ENCODE data around the gene FLII. TPM values are rescaled to one million over a fixed set of nuclear protein-coding genes. Genes with fewer than 3 reads are reported as not detected.

FLII gene
- total and polyA plus RNA-seq, 2 donors, result 112 to 195 TPM

DNA sequence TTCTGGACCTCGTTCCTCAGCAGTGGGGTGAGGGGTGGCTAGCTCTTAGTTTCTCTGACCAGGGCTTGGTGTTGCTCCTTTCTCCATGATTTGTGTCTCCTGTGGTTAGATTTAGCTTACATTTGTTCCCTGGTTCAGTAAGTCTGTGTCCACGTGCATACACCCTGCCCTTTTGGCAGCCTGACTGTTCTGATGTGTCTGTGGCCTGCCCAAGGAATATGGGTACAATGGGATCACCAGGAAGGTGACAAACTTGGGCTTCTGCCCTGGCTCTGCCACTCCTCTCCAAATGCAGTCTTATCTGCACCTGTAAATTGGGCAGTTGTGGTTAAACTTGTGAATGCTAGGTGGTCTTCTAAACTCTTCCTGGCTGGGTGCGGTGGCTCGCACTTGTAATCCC lies 57.4 kb downstream of the FLII start:
- Histone ChIP-seq H3K27me3 (ENCODE audit: control insufficient read depth in 2 of 2, insufficient read depth in 1 of 2, low read length in 1 of 2) (no peaks in the 10 kb centered on the region), H3K4me1 (ENCODE audit: control insufficient read depth in 2 of 2, insufficient read depth in 2 of 2, low read length in 2 of 2) (no peaks in the 10 kb centered on the region), H3K27ac (ENCODE audit: low read depth in 1 of 2, low read length in 1 of 2) (no peak overlapping the region), H3K36me3 (ENCODE audit: control insufficient read depth in 2 of 2, insufficient read depth in 2 of 2, low read length in 1 of 2) (peaks cover 72 to 87% of the 10 kb centered on the region in 2 donors), H3K4me3 (ENCODE audit: low read length in 2 of 2) (no peak overlapping the region), H3K9me3 (ENCODE audit: control insufficient read depth in 2 of 2, insufficient read depth in 1 of 2, low read length in 1 of 2) (no peaks in the 10 kb centered on the region)
- no peak for DNase-seq (ENCODE audit: low read depth in 6 of 9, low spot score in 9 of 9)
- WGBS, result 96% methylated on average over 4 of the region's 4 CpGs

DNA sequence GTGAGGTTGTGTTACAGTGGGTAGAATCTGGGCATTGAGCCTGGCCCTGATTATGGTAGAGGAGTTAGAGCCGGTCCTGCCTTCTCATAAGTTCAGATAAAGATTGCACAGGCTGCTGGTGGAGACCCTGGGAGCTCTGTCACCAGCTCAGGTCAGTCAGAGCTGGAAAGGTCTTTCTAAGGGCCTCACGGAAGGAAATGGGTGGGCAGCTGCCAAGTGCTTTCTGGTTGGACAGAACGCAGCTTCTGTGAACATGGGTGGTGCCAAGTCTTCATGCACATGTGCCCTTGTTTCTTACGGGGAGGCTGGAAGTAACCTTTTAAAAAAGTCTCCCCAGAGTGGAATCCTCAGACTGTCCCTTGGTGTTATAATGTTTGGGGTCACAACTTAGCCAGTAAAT lies 60.0 kb downstream of the FLII start:
- WGBS, result 92% methylated on average over 4 of the region's 4 CpGs
- H3K4me1 ChIP-seq (ENCODE audit: control insufficient read depth in 2 of 2, insufficient read depth in 2 of 2, low read length in 2 of 2), result no peaks in the 10 kb centered on the region

DNA sequence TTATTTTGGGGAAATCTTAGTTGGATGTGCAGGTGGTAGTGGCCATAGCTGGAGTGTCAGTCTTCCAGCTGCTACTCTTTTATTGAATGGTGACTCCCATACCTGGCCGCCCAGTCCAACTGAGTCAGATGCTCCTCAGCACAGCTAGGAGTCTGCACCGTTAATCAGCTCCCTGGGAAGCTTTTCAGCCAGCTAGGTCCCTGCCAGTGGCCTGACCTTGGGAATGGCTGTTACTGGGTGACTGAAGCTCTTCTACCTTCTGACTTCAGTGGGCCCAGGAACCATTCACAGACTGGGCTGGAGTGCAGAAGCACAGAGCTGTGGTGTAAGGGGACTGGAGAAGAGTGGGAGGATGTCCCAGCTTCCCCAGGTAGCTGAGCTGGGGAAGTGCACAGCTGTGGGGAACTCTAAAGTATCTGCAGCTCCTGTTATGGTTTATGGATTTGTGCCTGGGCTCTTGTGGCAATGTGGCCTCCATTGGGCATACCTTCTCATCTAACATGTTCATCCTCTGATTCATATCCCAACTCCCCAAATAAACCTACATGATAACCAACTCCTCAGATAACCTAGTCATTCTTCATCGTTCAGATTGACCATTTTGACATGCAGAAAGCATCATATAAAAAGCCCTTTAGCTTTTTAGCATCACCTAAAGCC lies 60.9 kb downstream of the FLII start:
- no peaks in the 10 kb centered on the region for H3K9me3 ChIP-seq (ENCODE audit: control insufficient read depth in 2 of 2, insufficient read depth in 1 of 2, low read length in 1 of 2)
- no peaks in the 10 kb centered on the region for H3K27me3 ChIP-seq (ENCODE audit: control insufficient read depth in 2 of 2, insufficient read depth in 1 of 2, low read length in 1 of 2)
- no peak overlapping the region for H3K27ac ChIP-seq (ENCODE audit: low read depth in 1 of 2, low read length in 1 of 2)
- WGBS, result 99% methylated on average over 3 of the region's 3 CpGs
- no peak overlapping the region for H3K4me3 ChIP-seq (ENCODE audit: low read length in 2 of 2)
- no peak for DNase-seq (ENCODE audit: low read depth in 6 of 9, low spot score in 9 of 9)
- no peaks in the 10 kb centered on the region for H3K4me1 ChIP-seq (ENCODE audit: control insufficient read depth in 2 of 2, insufficient read depth in 2 of 2, low read length in 2 of 2)
- H3K36me3 ChIP-seq (ENCODE audit: control insufficient read depth in 2 of 2, insufficient read depth in 2 of 2, low read length in 1 of 2), result peaks cover 74 to 87% of the 10 kb centered on the region in 2 donors

More for the DNA sequence above, 60.0 kb downstream of the FLII start:
- no peak overlapping the region for H3K4me3 ChIP-seq (ENCODE audit: low read length in 2 of 2)
- no peaks in the 10 kb centered on the region for H3K27me3 ChIP-seq (ENCODE audit: control insufficient read depth in 2 of 2, insufficient read depth in 1 of 2, low read length in 1 of 2)
- H3K9me3 ChIP-seq (ENCODE audit: control insufficient read depth in 2 of 2, insufficient read depth in 1 of 2, low read length in 1 of 2), result no peaks in the 10 kb centered on the region
- DNase-seq (ENCODE audit: low read depth in 6 of 9, low spot score in 9 of 9), result no peak
- H3K27ac ChIP-seq (ENCODE audit: low read depth in 1 of 2, low read length in 1 of 2), result no peak overlapping the region
- H3K36me3 ChIP-seq (ENCODE audit: control insufficient read depth in 2 of 2, insufficient read depth in 2 of 2, low read length in 1 of 2), result peaks cover 75 to 86% of the 10 kb centered on the region in 2 donors

DNA sequence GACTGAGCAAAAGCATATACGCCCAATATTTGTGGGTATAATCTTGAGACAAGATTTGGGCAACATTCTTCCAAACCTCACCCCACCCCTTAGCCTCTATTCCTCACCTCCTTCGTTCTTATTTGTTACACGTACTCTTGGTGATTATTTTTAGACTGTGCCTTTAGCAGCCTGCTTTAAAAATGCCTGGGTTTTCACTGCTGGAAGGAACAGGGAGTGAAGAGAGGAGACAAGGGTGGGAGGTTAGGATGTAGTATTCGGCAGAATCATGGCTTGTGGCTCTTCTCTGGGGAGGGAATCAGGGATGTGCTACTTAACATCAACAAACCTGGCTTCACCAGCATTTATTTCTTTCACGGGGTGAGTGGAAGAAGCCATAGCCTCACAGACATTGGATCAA lies 63.3 kb downstream of the FLII start:
- Histone ChIP-seq H3K9me3 (ENCODE audit: control insufficient read depth in 2 of 2, insufficient read depth in 1 of 2, low read length in 1 of 2) (no peaks in the 10 kb centered on the region), H3K27me3 (ENCODE audit: control insufficient read depth in 2 of 2, insufficient read depth in 1 of 2, low read length in 1 of 2) (no peaks in the 10 kb centered on the region), H3K36me3 (ENCODE audit: control insufficient read depth in 2 of 2, insufficient read depth in 2 of 2, low read length in 1 of 2) (peaks cover 80 to 89% of the 10 kb centered on the region in 2 donors), H3K27ac (ENCODE audit: low read depth in 1 of 2, low read length in 1 of 2) (no peak overlapping the region), H3K4me3 (ENCODE audit: low read length in 2 of 2) (no peak overlapping the region), H3K4me1 (ENCODE audit: control insufficient read depth in 2 of 2, insufficient read depth in 2 of 2, low read length in 2 of 2) (peaks cover 7 to 8% of the 10 kb centered on the region in 2 donors)
- DNase-seq (ENCODE audit: low read depth in 6 of 9, low spot score in 9 of 9), result no peak
- WGBS, result 97% methylated on average over 5 of the region's 5 CpGs

Other genes with a start within 250 kb of the FLII start
- 16.4 TPM for gene ATPAF2, start 219.6 kb downstream of the FLII start, total RNA-seq
- 23.1 TPM for gene ATPAF2, start 219.6 kb downstream of the FLII start, polyA plus RNA-seq
- gene GID4, start 219.3 kb downstream of the FLII start, total RNA-seq, result 4.9 TPM
- gene GID4, start 219.3 kb downstream of the FLII start, polyA plus RNA-seq, result 6.0 TPM
- gene DRG2, start 170.8 kb downstream of the FLII start, total RNA-seq, result 32.4 TPM
- 46.4 TPM for gene DRG2, start 170.8 kb downstream of the FLII start, polyA plus RNA-seq
- gene MYO15A, start 150.0 kb downstream of the FLII start, total RNA-seq, result 0.24 TPM
- gene MYO15A, start 150.0 kb downstream of the FLII start, polyA plus RNA-seq, result 1.9 TPM
- gene ALKBH5, start 74.9 kb downstream of the FLII start, total RNA-seq, result 58.3 TPM
- 48.5 TPM for gene ALKBH5, start 74.9 kb downstream of the FLII start, polyA plus RNA-seq
- 8.0 TPM for gene LLGL1, start 33.1 kb downstream of the FLII start, total RNA-seq
- gene LLGL1, start 33.1 kb downstream of the FLII start, polyA plus RNA-seq, result 8.3 TPM
- 5.4 TPM for gene MIEF2, start 1.9 kb upstream of the FLII start, total RNA-seq
- 8.5 TPM for gene MIEF2, start 1.9 kb upstream of the FLII start, polyA plus RNA-seq
- gene TOP3A, start 56.3 kb upstream of the FLII start, total RNA-seq, result 22.6 TPM
- 23.5 TPM for gene TOP3A, start 56.3 kb upstream of the FLII start, polyA plus RNA-seq
- 7.8 TPM for gene SMCR8, start 56.6 kb upstream of the FLII start, total RNA-seq
- 7.3 TPM for gene SMCR8, start 56.6 kb upstream of the FLII start, polyA plus RNA-seq
- 34.2 TPM for gene SHMT1, start 104.8 kb upstream of the FLII start, total RNA-seq
- 16.1 TPM for gene SHMT1, start 104.8 kb upstream of the FLII start, polyA plus RNA-seq
- 4.3 TPM for gene EVPLL, start 119.0 kb upstream of the FLII start, total RNA-seq
- gene EVPLL, start 119.0 kb upstream of the FLII start, polyA plus RNA-seq, result 0.25 TPM
- 0.05 TPM for gene LGALS9C, start 218.1 kb upstream of the FLII start, total RNA-seq
- gene LGALS9C, start 218.1 kb upstream of the FLII start, polyA plus RNA-seq, result 0.37 TPM

Data from thymus (tissue), 11 donors.